Measurements from ENCODE around the gene BTF3L4.

- TF ChIP-seq EZH2phosphoT487 (IDR thresholded peaks at IDR 0.05; ENCODE audit: borderline replicate concordance, low read depth, low read length) (no peak), CTCF (conservative IDR thresholded peaks at IDR 0.05; ENCODE audit: low read length) (no peak)
These were observed 48.7 kb upstream of the BTF3L4 start for GRCh38 chr1:52007215-52008002.

Measured in OCI-LY7 (cell line).